IMR-90 (cell line): ENCODE results near the gene ZNF746. TPM values are rescaled to one million over a fixed set of nuclear protein-coding genes. Genes with fewer than 3 reads are reported as not detected.

Source experiments
- ATAC-seq: fragments of 200-7000 bp; cut with Tn5 transposase; 2 replicates; pipeline ENCODE4 v1.9.1; 2020; ENCODE audit warnings: low read depth, mild to moderate bottlenecking, moderate library complexity
- BruUV-seq: library from RNA; stranded (reverse); fragments of 400-500 nt; replicated peaks from 2 replicates; lab custom pipeline; 2021; lab: Mats Ljungman, UMichigan
- CTCF ChIA-PET: fragments of 300-600 bp; formaldehyde crosslinking; extraction: SDS; loops from one replicate; lab custom pipeline; 2021; ENCODE audit warnings: antibody characterized with exemption; lab: Yijun Ruan, JAX
- POLR2A ChIA-PET: fragments of 300-600 bp; sonication (Branson Sonifier 250); formaldehyde crosslinking; loops from one replicate; lab custom pipeline; 2022; ENCODE audit warnings: antibody characterized with exemption; ENCODE audit not compliant: unreplicated experiment; lab: Charles Lee
- DNase-seq: peaks from one replicate; pipeline ENCODE4 v3.0.0; 2013
- H2AFZ ChIP-seq: replicated peaks from 2 replicates; pipeline ENCODE3; 2013; ENCODE audit warnings: low read length, mild to moderate bottlenecking; ENCODE audit not compliant: poor library complexity
- H2AK5ac ChIP-seq: 2 replicates; pipeline ENCODE4 v1.6.1; 2013; ENCODE audit warnings: low read depth, low read length, inconsistent platforms
- H2AK9ac ChIP-seq: replicated peaks from 2 replicates; pipeline ENCODE3; 2013; ENCODE audit warnings: mild to moderate bottlenecking, low read depth, low read length, moderate library complexity; ENCODE audit not compliant: poor library complexity
- H2BK120ac ChIP-seq: 2 replicates; pipeline ENCODE4 v1.6.1; 2013; ENCODE audit warnings: low read depth, low read length, inconsistent platforms
- H2BK15ac ChIP-seq: 3 replicates; pipeline ENCODE4 v1.6.1; 2013; ENCODE audit warnings: low read depth, low read length, inconsistent platforms
- H2BK20ac ChIP-seq: 2 replicates; pipeline ENCODE4 v1.6.1; 2013; ENCODE audit warnings: low read depth, mild to moderate bottlenecking, inconsistent platforms, low read length, moderate library complexity
- H2BK5ac ChIP-seq: 2 replicates; pipeline ENCODE4 v1.6.1; 2013; ENCODE audit warnings: mild to moderate bottlenecking, low read depth, low read length, inconsistent platforms; ENCODE audit not compliant: poor library complexity, severe bottlenecking
- H3K14ac ChIP-seq: replicated peaks from 2 replicates; pipeline ENCODE4 v1.6.1; 2013; ENCODE audit warnings: low read depth, low read length, inconsistent platforms
- H3K18ac ChIP-seq: 2 replicates; pipeline ENCODE4 v1.6.1; 2013; ENCODE audit warnings: low read depth, low read length, control low read depth
- H3K23ac ChIP-seq: 2 replicates; pipeline ENCODE4 v1.6.1; 2013; ENCODE audit warnings: low read depth, low read length, inconsistent platforms
- H3K27ac ChIP-seq: 2 replicates; pipeline ENCODE4 v1.5.1; 2013; ENCODE audit warnings: mild to moderate bottlenecking, control low read depth, low read length; ENCODE audit not compliant: insufficient read depth
- H3K27me3 ChIP-seq: 2 replicates; pipeline ENCODE4 v1.6.1; 2013; ENCODE audit warnings: low read length; ENCODE audit not compliant: control insufficient read depth, insufficient read depth
- H3K36me3 ChIP-seq: 2 replicates; pipeline ENCODE4 v1.6.1; 2013; ENCODE audit warnings: low read length, mixed read lengths; ENCODE audit not compliant: control insufficient read depth, insufficient read depth
- H3K4ac ChIP-seq: 2 replicates; pipeline ENCODE4 v1.6.1; 2013; ENCODE audit warnings: low read depth, low read length, inconsistent platforms
- H3K4me1 ChIP-seq: 2 replicates; pipeline ENCODE4 v1.6.1; 2013; ENCODE audit warnings: low read length, mixed read lengths; ENCODE audit not compliant: control insufficient read depth, insufficient read depth
- H3K4me2 ChIP-seq: 2 replicates; pipeline ENCODE4 v1.6.1; 2013; ENCODE audit warnings: low read depth, mild to moderate bottlenecking, control low read depth, low read length, moderate library complexity
- H3K4me3 ChIP-seq: 2 replicates; pipeline ENCODE4 v1.5.1; 2013; ENCODE audit warnings: low read depth, mild to moderate bottlenecking, control low read depth, low read length, moderate library complexity; ENCODE audit not compliant: insufficient read depth
- H3K56ac ChIP-seq: 2 replicates; pipeline ENCODE4 v1.6.1; 2013; ENCODE audit warnings: low read length, inconsistent platforms; ENCODE audit not compliant: insufficient read depth; ENCODE audit errors: extremely low read depth
- H3K79me1 ChIP-seq, 2 experiments: 2 replicates each; pipeline ENCODE4 v1.6.1; 2013; ENCODE audit warnings: low read length in 2 of 2, inconsistent platforms in 1 of 2, low read depth in 1 of 2
- H3K9ac ChIP-seq: 2 replicates; pipeline ENCODE4 v1.6.1; 2013; ENCODE audit warnings: low read depth, low read length, control low read depth
- H3K9me1 ChIP-seq: 2 replicates; pipeline ENCODE4 v1.6.1; 2013; ENCODE audit warnings: low read length, inconsistent platforms; ENCODE audit not compliant: insufficient read depth
- H3K9me3 ChIP-seq: 2 replicates; pipeline ENCODE4 v1.6.1; 2013; ENCODE audit warnings: low read length; ENCODE audit not compliant: control insufficient read depth, insufficient read depth
- H4K20me1 ChIP-seq: 2 replicates; pipeline ENCODE4 v1.6.1; 2013; ENCODE audit warnings: low read length, inconsistent platforms; ENCODE audit not compliant: insufficient read depth
- H4K5ac ChIP-seq: 2 replicates; pipeline ENCODE4 v1.6.1; 2013; ENCODE audit warnings: mild to moderate bottlenecking, low read depth, low read length, control low read depth
- H4K8ac ChIP-seq, 2 experiments: 2 replicates each; pipeline ENCODE4 v1.6.1; 2013; ENCODE audit warnings: low read depth in 2 of 2, low read length in 2 of 2, control low read depth in 1 of 2, inconsistent platforms in 1 of 2
- H4K91ac ChIP-seq: 2 replicates; pipeline ENCODE4 v1.6.1; 2013; ENCODE audit warnings: low read depth, low read length, inconsistent platforms; ENCODE audit not compliant: insufficient read depth
- BHLHE40 ChIP-seq: fragments of 150-350 bp; IDR thresholded peaks from 2 replicates; pipeline ENCODE4 v1.6.1; 2016; ENCODE audit warnings: mild to moderate bottlenecking, low read depth, low read length
- CEBPB ChIP-seq: IDR thresholded peaks from 2 replicates; pipeline ENCODE4 v1.6.1; 2012; ENCODE audit warnings: low read depth, low read length, improper control_type of control experiment
- CHD1 ChIP-seq: IDR thresholded peaks from 2 replicates; pipeline ENCODE4 v1.6.1; 2012; ENCODE audit warnings: low read depth, low read length, improper control_type of control experiment
- CTCF ChIP-seq: conservative IDR thresholded peaks from 2 replicates; pipeline ENCODE4 v1.5.1; 2012; ENCODE audit warnings: mild to moderate bottlenecking, low read depth, low read length, improper control_type of control experiment
- FOS ChIP-seq: fragments of 150-350 bp; IDR thresholded peaks from 2 replicates; pipeline ENCODE4 v1.6.1; 2016; ENCODE audit warnings: low read depth, low read length
- MAFK ChIP-seq: IDR thresholded peaks from 2 replicates; pipeline ENCODE4 v1.6.1; 2012; ENCODE audit warnings: low read depth, low read length, improper control_type of control experiment
- MXI1 ChIP-seq: IDR thresholded peaks from 2 replicates; pipeline ENCODE4 v1.6.1; 2012; ENCODE audit warnings: low read depth, mild to moderate bottlenecking, low read length, moderate library complexity, borderline replicate concordance
- NFE2L2 ChIP-seq: fragments of 150-350 bp; IDR thresholded peaks from 2 replicates; pipeline ENCODE4 v1.6.1; 2016; ENCODE audit warnings: low read depth, mild to moderate bottlenecking, low read length
- RCOR1 ChIP-seq: IDR thresholded peaks from 2 replicates; pipeline ENCODE4 v1.6.1; 2012; ENCODE audit warnings: mild to moderate bottlenecking, low read length, improper control_type of control experiment; ENCODE audit not compliant: insufficient replicate concordance
- RFX5 ChIP-seq: IDR thresholded peaks from 2 replicates; pipeline ENCODE4 v1.8.0; 2012; ENCODE audit warnings: low read depth, mild to moderate bottlenecking, low read length, moderate library complexity
- SMC3 ChIP-seq: fragments of 150-350 bp; IDR thresholded peaks from 2 replicates; pipeline ENCODE4 v1.6.1; 2016; ENCODE audit warnings: low read depth, mild to moderate bottlenecking, antibody characterized with exemption, low read length, moderate library complexity
- WGBS, 2 experiments: methylation state at CpG; one replicate each; pipeline versions ENCODE4 v1.1.5 to v1.1.7; 2013; ENCODE audit warnings: missing lambda C conversion rate in 2 of 2; ENCODE audit not compliant: insufficient read length in 1 of 2; ENCODE audit errors: extremely low coverage in 2 of 2; 5-methylcytosine and 5-hydroxymethylcytosine counted together
- dilution Hi-C: fragments of 300-500 bp; cut with HindIII; formaldehyde crosslinking; loops from one replicate; pipeline ENCODE4 v1.14.3; 2018; ENCODE audit warnings: low sequenced_read_pairs; ENCODE audit not compliant: unreplicated experiment
- in situ Hi-C: fragments of 300-500 bp; cut with MboI; formaldehyde crosslinking; loops from 3 replicates; pipeline ENCODE4 v1.14.3; 2019; ENCODE audit warnings: low sequenced_read_pairs, inconsistent platforms, mixed read lengths
- intact Hi-C: fragments of 100-400 bp; cut with micrococcal nuclease; formaldehyde crosslinking; loops from 2 replicates; pipeline ENCODE4 v1.10.0; 2022
- polyA plus RNA-seq, 3 experiments: library from polyadenylated mRNA; depleted of rRNA; stranded (reverse); fragments of >200 nt; gene quantifications; 2 replicates each; pipeline ENCODE4 v1.2.3, GENCODE V29; 2012; ENCODE audit warnings: low replicate concordance in 1 of 3
- total RNA-seq: library from RNA; depleted of rRNA; stranded (reverse); fragments of >200 nt; gene quantifications from 2 replicates; pipeline ENCODE4 v1.2.3, GENCODE V29; 2012

Gene ZNF746
- total and polyA plus RNA-seq, 2 of the 4 experiments (the other 2 are of a cell fraction): 6.6 to 8.4 TPM

GRCh38 chr7:149471289-149471953 lies 26.2 kb downstream of the ZNF746 start:
- H3K4me2 ChIP-seq: no peak overlapping the region
- H3K23ac ChIP-seq: no peak overlapping the region
- no TSS peak for BruUV-seq
- no peak overlapping the region for H2AK9ac ChIP-seq
- DNase-seq (no peak), ATAC-seq (no peak)
- in situ Hi-C loops: no loop called here
- no peak overlapping the region for H4K5ac ChIP-seq
- ChIA-PET POLR2A (no interaction called here), CTCF (no interaction called here)
- H4K20me1 ChIP-seq: no peaks in the 10 kb centered on the region
- no peak overlapping the region for H3K4ac ChIP-seq
- H3K4me1 ChIP-seq: no peaks in the 10 kb centered on the region
- no peak overlapping the region for H2BK15ac ChIP-seq
- no peak overlapping the region for H2BK120ac ChIP-seq
- H3K9ac ChIP-seq: no peak overlapping the region
- no peak overlapping the region for H4K91ac ChIP-seq
- intact Hi-C loops: no loop called here
- H3K27me3 ChIP-seq: no peaks in the 10 kb centered on the region
- H4K8ac ChIP-seq: no peak overlapping the region
- no peak overlapping the region for H3K14ac ChIP-seq
- WGBS, 2 experiments: 100% methylated on average over 1 of the region's 6 CpGs; no CpG with 5 or more reads in 1 of the 2 experiments
- no peak overlapping the region for H2BK20ac ChIP-seq
- TF ChIP-seq MXI1 (no peak), CTCF (no peak), MAFK (no peak), CHD1 (no peak), RFX5 (no peak), BHLHE40 (no peak), NFE2L2 (no peak), SMC3 (no peak), RCOR1 (no peak), FOS (no peak), CEBPB (no peak)
- dilution Hi-C loops: no loop called here
- H3K4me3 ChIP-seq: no peak overlapping the region
- H3K18ac ChIP-seq: no peak overlapping the region
- no peak overlapping the region for H2AFZ ChIP-seq
- H2AK5ac ChIP-seq: no peak overlapping the region
- H3K9me3 ChIP-seq: peaks cover 2% of the 10 kb centered on the region; the same call in 1 of the 2 replicates
- no peak overlapping the region for H2BK5ac ChIP-seq
- peaks cover 40% of the 10 kb centered on the region for H3K36me3 ChIP-seq
- H3K9me1 ChIP-seq: no peaks in the 10 kb centered on the region; the same call in 1 of the 2 replicates
- H3K79me1 ChIP-seq: peaks cover 0 to under 1% of the 10 kb centered on the region in 2 experiments; a peak in 1 of 4 replicates
- H3K27ac ChIP-seq: no peak overlapping the region
- no peak overlapping the region for H3K56ac ChIP-seq
